Osteocyte (in vitro differentiated cells): Measurements from ENCODE around the gene SLC7A8. TPM values are rescaled to one million over a fixed set of nuclear protein-coding genes. Genes with fewer than 3 reads are reported as not detected.

ENCODE experiments used
- DNase-seq: peaks from one replicate; pipeline ENCODE4 v3.0.0; 2021; ENCODE audit warnings: mixed read lengths; ENCODE audit not compliant: unreplicated experiment; ENCODE audit errors: extremely low spot score
- H3K27ac Mint-ChIP-seq: one replicate; pipeline ENCODE4 v1.8.0; 2021; ENCODE audit warnings: mild to moderate bottlenecking, mixed read lengths; ENCODE audit not compliant: unreplicated experiment
- H3K27me3 Mint-ChIP-seq: one replicate; pipeline ENCODE4 v1.8.0; 2021; ENCODE audit warnings: mixed read lengths; ENCODE audit not compliant: unreplicated experiment
- H3K36me3 Mint-ChIP-seq: one replicate; pipeline ENCODE4 v1.8.0; 2021; ENCODE audit warnings: mixed read lengths; ENCODE audit not compliant: unreplicated experiment
- H3K4me1 Mint-ChIP-seq: one replicate; pipeline ENCODE4 v1.8.0; 2021; ENCODE audit warnings: mixed read lengths; ENCODE audit not compliant: unreplicated experiment
- H3K4me3 Mint-ChIP-seq: one replicate; pipeline ENCODE4 v1.8.0; 2021; ENCODE audit warnings: mild to moderate bottlenecking, moderate library complexity, mixed read lengths; ENCODE audit not compliant: unreplicated experiment
- H3K9me3 Mint-ChIP-seq: one replicate; pipeline ENCODE4 v1.8.0; 2021; ENCODE audit warnings: mixed read lengths; ENCODE audit not compliant: unreplicated experiment
- total RNA-seq: library from RNA; stranded (reverse); gene quantifications from 2 replicates; pipeline ENCODE4 v1.2.1, GENCODE V29; 2021
- TF ChIP-seq, protein P1 (sequence below): fragments of 200-600 bp; sonication (generic); IDR thresholded peaks from 2 replicates; pipeline ENCODE4 v1.5.0; 2021; ENCODE audit warnings: antibody characterized with exemption, mild to moderate bottlenecking, moderate library complexity

The SLC7A8 gene
- total RNA-seq, 1 donor from 2014 or later, result 0.75 TPM

- no peak overlapping the region for H3K27ac Mint-ChIP-seq
- DNase-seq, result no peak
- H3K9me3 Mint-ChIP-seq, result no peaks in the 10 kb centered on the region
- no peak overlapping the region for H3K4me3 Mint-ChIP-seq
- peaks cover 18% of the 10 kb centered on the region for H3K36me3 Mint-ChIP-seq
- peaks cover 20% of the 10 kb centered on the region for H3K4me1 Mint-ChIP-seq
- TF ChIP-seq, protein P1, sequence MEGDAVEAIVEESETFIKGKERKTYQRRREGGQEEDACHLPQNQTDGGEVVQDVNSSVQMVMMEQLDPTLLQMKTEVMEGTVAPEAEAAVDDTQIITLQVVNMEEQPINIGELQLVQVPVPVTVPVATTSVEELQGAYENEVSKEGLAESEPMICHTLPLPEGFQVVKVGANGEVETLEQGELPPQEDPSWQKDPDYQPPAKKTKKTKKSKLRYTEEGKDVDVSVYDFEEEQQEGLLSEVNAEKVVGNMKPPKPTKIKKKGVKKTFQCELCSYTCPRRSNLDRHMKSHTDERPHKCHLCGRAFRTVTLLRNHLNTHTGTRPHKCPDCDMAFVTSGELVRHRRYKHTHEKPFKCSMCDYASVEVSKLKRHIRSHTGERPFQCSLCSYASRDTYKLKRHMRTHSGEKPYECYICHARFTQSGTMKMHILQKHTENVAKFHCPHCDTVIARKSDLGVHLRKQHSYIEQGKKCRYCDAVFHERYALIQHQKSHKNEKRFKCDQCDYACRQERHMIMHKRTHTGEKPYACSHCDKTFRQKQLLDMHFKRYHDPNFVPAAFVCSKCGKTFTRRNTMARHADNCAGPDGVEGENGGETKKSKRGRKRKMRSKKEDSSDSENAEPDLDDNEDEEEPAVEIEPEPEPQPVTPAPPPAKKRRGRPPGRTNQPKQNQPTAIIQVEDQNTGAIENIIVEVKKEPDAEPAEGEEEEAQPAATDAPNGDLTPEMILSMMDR, result no peak
- no peaks in the 10 kb centered on the region for H3K27me3 Mint-ChIP-seq
Observed at GRCh38 chr14:23102801-23103200, 80.7 kb downstream of the SLC7A8 start.

- Mint-ChIP-seq H3K4me1 (peaks cover 27% of the 10 kb centered on the region), H3K36me3 (peaks cover 25% of the 10 kb centered on the region), H3K9me3 (no peaks in the 10 kb centered on the region), H3K27me3 (no peaks in the 10 kb centered on the region), H3K4me3 (no peak overlapping the region), H3K27ac (no peak overlapping the region)
- DNase-seq, result no peak
- TF ChIP-seq, protein P1, result no peak
Observed at GRCh38 chr14:23101986-23102625, 81.4 kb downstream of the SLC7A8 start.

DNA sequence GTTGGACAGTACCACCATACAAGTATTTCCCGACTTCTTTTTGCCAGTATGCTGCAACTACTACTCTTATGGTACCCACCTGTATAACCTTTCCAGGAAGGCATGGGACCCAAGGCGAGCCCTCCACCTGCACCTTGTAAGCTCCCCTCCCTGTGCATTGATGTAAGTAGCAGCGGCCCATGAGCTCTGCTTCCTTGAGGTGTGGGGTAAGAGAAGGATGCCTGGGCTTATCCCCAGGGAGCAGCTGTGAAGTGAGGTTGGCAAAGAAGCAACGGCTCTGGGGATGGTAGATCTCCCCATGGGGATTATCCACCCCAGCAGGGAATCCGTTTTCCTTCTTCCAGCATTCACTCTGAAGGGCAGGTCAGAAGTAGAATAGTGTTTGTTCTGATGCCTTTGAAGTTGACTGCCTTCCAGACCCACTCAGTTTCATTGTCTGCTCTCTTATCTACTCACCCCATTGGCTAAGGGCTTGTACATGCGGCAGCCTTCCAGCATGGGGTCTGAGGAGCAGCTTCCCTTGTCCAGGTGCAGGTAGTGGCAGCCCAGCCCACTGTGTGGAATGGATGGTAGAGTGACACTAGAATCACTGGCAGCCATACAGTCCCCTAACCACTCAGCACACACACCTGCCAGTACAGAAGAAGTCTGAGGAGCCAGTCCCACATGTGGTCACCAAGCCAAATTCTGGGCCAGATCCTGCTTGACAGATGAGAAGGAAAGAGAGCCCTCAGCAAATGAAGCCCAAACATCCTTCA lies 82.1 kb downstream of the SLC7A8 start:
- H3K27ac Mint-ChIP-seq, result no peak overlapping the region
- H3K36me3 Mint-ChIP-seq, result peaks cover 26% of the 10 kb centered on the region
- peaks cover 32% of the 10 kb centered on the region for H3K4me1 Mint-ChIP-seq
- H3K4me3 Mint-ChIP-seq, result no peak overlapping the region
- no peak for DNase-seq
- no peaks in the 10 kb centered on the region for H3K27me3 Mint-ChIP-seq
- H3K9me3 Mint-ChIP-seq, result no peaks in the 10 kb centered on the region
- TF ChIP-seq, protein P1, result no peak

GRCh38 chr14:23099212-23099861 lies 84.1 kb downstream of the SLC7A8 start:
- Mint-ChIP-seq H3K4me1 (peaks cover 18% of the 10 kb centered on the region), H3K36me3 (peaks cover 26% of the 10 kb centered on the region), H3K9me3 (no peaks in the 10 kb centered on the region), H3K27ac (no peak overlapping the region), H3K27me3 (no peaks in the 10 kb centered on the region), H3K4me3 (no peak overlapping the region)
- TF ChIP-seq, protein P1, result no peak
- no peak for DNase-seq

- Mint-ChIP-seq H3K9me3 (no peaks in the 10 kb centered on the region), H3K36me3 (peaks cover 30% of the 10 kb centered on the region), H3K27ac (no peak overlapping the region), H3K27me3 (no peaks in the 10 kb centered on the region), H3K4me3 (no peak overlapping the region), H3K4me1 (peaks cover 18% of the 10 kb centered on the region)
- TF ChIP-seq, protein P1, result no peak
- no peak for DNase-seq
Observed at GRCh38 chr14:23097786-23098185, 85.7 kb downstream of the SLC7A8 start.
